K562 (cell line): ENCODE data around the gene YTHDC1. TPM values are rescaled to one million over a fixed set of nuclear protein-coding genes. Genes with fewer than 3 reads are reported as not detected.

Source experiments
- ATAC-seq: fragments of 200-7000 bp; cut with Tn5 transposase; 3 replicates; pipeline ENCODE4 v1.9.1; 2020; ENCODE audit warnings: moderate library complexity
- BruUV-seq: library from RNA; stranded (reverse); fragments of 400-500 nt; replicated peaks from 2 replicates; lab custom pipeline; 2021; lab: Mats Ljungman, UMichigan
- CTCF ChIA-PET: fragments of 300-600 bp; formaldehyde crosslinking; extraction: SDS; loops from one replicate; lab custom pipeline; 2021; ENCODE audit warnings: low intra/inter-chr PET ratio; lab: Yijun Ruan, JAX
- POLR2A ChIA-PET: fragments of 300-600, 350-650 bp; sonication (Branson Sonifier 250); formaldehyde crosslinking; extraction: SDS; loops from one replicate; lab custom pipeline; 2021; ENCODE audit warnings: antibody characterized with exemption, inconsistent platforms; lab: Yijun Ruan, JAX
- DNase-seq, 4 experiments: peaks; one replicate each; pipeline versions ENCODE4 v3.0.0 to v3.0.0-alpha.2; 2011 to 2018; ENCODE audit warnings: low spot score in 3 of 4, mixed read lengths in 3 of 4; ENCODE audit errors: extremely low read depth in 1 of 4
- FAIRE-seq: peaks from 2 replicates; lab custom pipeline; 2011; peaks lifted over from hg19 to GRCh38; lab: Jason Lieb, UNC
- H2AFZ ChIP-seq: 2 replicates; pipeline ENCODE4 v1.6.0; 2011; ENCODE audit warnings: low read depth, low read length, control low read depth, inconsistent platforms
- H3K27ac ChIP-seq: fragments of 200-600 bp; 3 replicates; pipeline ENCODE4 v1.8.0; 2011; ENCODE audit warnings: low read depth, mild to moderate bottlenecking, control low read depth, inconsistent platforms, low read length, moderate library complexity, mixed read lengths; ENCODE audit errors: extremely low read depth
- H3K27me3 ChIP-seq, 2 experiments: fragments of 300-600 bp in 1 of 2; 2 replicates in 1 of 2; 3 replicates in 1 of 2; pipeline versions ENCODE4 v1.6.0 to v1.8.0; 2011; ENCODE audit warnings: inconsistent platforms in 2 of 2, low read length in 2 of 2, mild to moderate bottlenecking in 1 of 2, mixed read lengths in 1 of 2, moderate library complexity in 1 of 2; ENCODE audit not compliant: control insufficient read depth in 2 of 2, insufficient read depth in 2 of 2
- H3K36me3 ChIP-seq: fragments of 300-600 bp; 3 replicates; pipeline ENCODE4 v1.8.0; 2011; ENCODE audit warnings: mild to moderate bottlenecking, low read length, inconsistent platforms; ENCODE audit not compliant: control insufficient read depth, insufficient read depth
- H3K4me1 ChIP-seq, 2 experiments: fragments of 200-600 bp in 1 of 2; replicated peaks in 1 of 2; 2 replicates in 1 of 2; 3 replicates in 1 of 2; pipeline versions ENCODE4 v1.5.1 to v1.8.0; 2011; ENCODE audit warnings: inconsistent platforms in 2 of 2, low read length in 2 of 2, mild to moderate bottlenecking in 1 of 2, mixed read lengths in 1 of 2, moderate library complexity in 1 of 2; ENCODE audit not compliant: control insufficient read depth in 2 of 2, insufficient read depth in 2 of 2
- H3K4me2 ChIP-seq: 2 replicates; pipeline ENCODE4 v1.6.1; 2011; ENCODE audit warnings: low read length, control low read depth, inconsistent platforms, mixed read lengths; ENCODE audit not compliant: insufficient read depth
- H3K4me3 ChIP-seq: fragments of 200-600 bp; sonication (generic), shearing (Covaris generic); 2 replicates; pipeline ENCODE4 v1.5.1; 2016; ENCODE audit warnings: control low read depth, inconsistent platforms
- H3K79me2 ChIP-seq: fragments of 200-600 bp; 3 replicates; pipeline ENCODE4 v1.8.0; 2011; ENCODE audit warnings: low read length, inconsistent platforms; ENCODE audit not compliant: control insufficient read depth, insufficient read depth
- H3K9ac ChIP-seq, 2 experiments: 2 replicates each; pipeline versions ENCODE4 v1.6.0 to v1.6.1; 2011; ENCODE audit warnings: low read depth in 2 of 2, low read length in 2 of 2, control low read depth in 1 of 2, inconsistent platforms in 1 of 2, mild to moderate bottlenecking in 1 of 2, mixed read lengths in 1 of 2; ENCODE audit not compliant: insufficient read depth in 1 of 2
- H3K9me1 ChIP-seq: one replicate; pipeline ENCODE4 v1.6.0; 2011; ENCODE audit warnings: inconsistent platforms, mild to moderate bottlenecking, low read length, moderate library complexity; ENCODE audit not compliant: control insufficient read depth, insufficient read depth
- H3K9me3 ChIP-seq: replicated peaks from 2 replicates; pipeline ENCODE4 v1.5.1; 2011; ENCODE audit warnings: low read depth, low read length, inconsistent platforms; ENCODE audit not compliant: control insufficient read depth, insufficient read depth
- H4K20me1 ChIP-seq: replicated peaks from 2 replicates; pipeline ENCODE4 v1.6.1; 2011; ENCODE audit warnings: low read length, inconsistent platforms, mixed read lengths; ENCODE audit not compliant: control insufficient read depth, insufficient read depth
- ATF6 ChIP-seq: sonication (generic); formaldehyde crosslinking; IDR thresholded peaks from 2 replicates; pipeline ENCODE4 v1.4.0; 2020; ENCODE audit warnings: mild to moderate bottlenecking, missing genetic modification reagents
- EHMT2 ChIP-seq: fragments of 450-650 bp; IDR thresholded peaks from 2 replicates; pipeline ENCODE4 v1.6.1; 2018; ENCODE audit warnings: antibody characterized with exemption
- NCOA4 ChIP-seq: fragments of 450-650 bp; IDR thresholded peaks from 2 replicates; pipeline ENCODE4 v1.6.1; 2018; ENCODE audit warnings: mild to moderate bottlenecking; ENCODE audit not compliant: partially characterized antibody
- WGBS: fragments of 100-300 bp; shearing (Covaris generic); methylation state at CpG from one replicate; pipeline ENCODE4 v1.1.6; 2016; ENCODE audit warnings: low coverage, mixed read lengths; ENCODE audit not compliant: insufficient coverage; ENCODE audit errors: missing lambda C conversion rate; 5-methylcytosine and 5-hydroxymethylcytosine counted together
- in situ Hi-C: fragments of 300-500 bp; cut with MboI; formaldehyde crosslinking; loops from 4 replicates; pipeline ENCODE4 v1.15.0; 2018; ENCODE audit warnings: inconsistent platforms, mixed read lengths
- intact Hi-C: fragments of 100-400 bp; cut with micrococcal nuclease; formaldehyde crosslinking; loops from 2 replicates; pipeline ENCODE4 v1.14.2; 2022
- polyA plus RNA-seq, 8 experiments: library from polyadenylated mRNA; depleted of rRNA in 4 of 8; stranded (reverse) in 5 of 8; unstranded in 3 of 8; fragments of >200 nt; fragmentation: Nextera tagmentation in 2 of 8; fragmentation: Illumina TruSeq in 1 of 8; extraction: Ambion mirVana in 2 of 8; extraction: Trizol in 1 of 8; gene quantifications; 2 replicates each; pipeline versions ENCODE4 v1.2.1 to v1.2.3, GENCODE V29; 2011 to 2014; ENCODE audit warnings: inconsistent platforms in 1 of 8, missing spikeins in 1 of 8
- total RNA-seq, 7 experiments: library from RNA; depleted of rRNA in 6 of 7; stranded (reverse); fragments of >200 nt in 6 of 7; fragmentation: Illumina TruSeq in 2 of 7; extraction: Trizol in 2 of 7; gene quantifications; 2 replicates each; pipeline versions ENCODE4 v1.2.1 to v1.2.3, GENCODE V29; 2011 to 2021; ENCODE audit warnings: low replicate concordance in 1 of 7

Gene YTHDC1
- total and polyA plus RNA-seq, 9 of the 15 experiments (the other 6 are each of a cell fraction or from before 2014, with no cell fraction given): 9.8 to 65.4 (median 51.7) TPM

GRCh38 chr4:68287704-68288392 is 62.0 kb downstream of the YTHDC1 start:
- FAIRE-seq: no peak

More at GRCh38 chr4:68287704-68288392, 62.0 kb downstream of the YTHDC1 start:
- DNase-seq: no peak
- BruUV-seq: no TSS peak
- H3K4me3 ChIP-seq: no peak overlapping the region
- TF ChIP-seq ATF6 (CRISPR knock-in tag): no peak
- TF ChIP-seq NCOA4: no peak
- no peak for TF ChIP-seq EHMT2
- TF ChIP-seq, all 486 proteins: peak for 0
- in situ Hi-C loops: no loop called here
- no peak overlapping the region for H3K4me2 ChIP-seq
- no peak overlapping the region; the same call in 1 of the 2 replicates for H2AFZ ChIP-seq
- no peaks in the 10 kb centered on the region for H4K20me1 ChIP-seq
- H3K27me3 ChIP-seq: no peaks in the 10 kb centered on the region
- H3K4me1 ChIP-seq: peaks cover 0 to 3% of the 10 kb centered on the region in 2 experiments; a peak in 1 of 5 replicates
- no peak overlapping the region for H3K9ac ChIP-seq
- intact Hi-C loops: no loop called here
- H3K79me2 ChIP-seq: no peaks in the 10 kb centered on the region
- H3K36me3 ChIP-seq: no peaks in the 10 kb centered on the region
- H3K27ac ChIP-seq: no peak overlapping the region
- ATAC-seq: no peak
- POLR2A ChIA-PET: no interaction called here
- H3K9me1 ChIP-seq: no peaks in the 10 kb centered on the region
- CTCF ChIA-PET: no interaction called here
- H3K9me3 ChIP-seq: no peaks in the 10 kb centered on the region
- 6% methylated on average over 3 of the region's 3 CpGs for WGBS
